HUDEP-2 (cell line): Measurements from ENCODE around the gene NME3.

Source experiments
- DNase-seq, 76 experiments: peaks; one replicate each; lab custom pipeline; 2025; ENCODE audit not compliant: unreplicated experiment in 76 of 76; lab: John Stamatoyannopoulos, UW

NME3 gene

GRCh38 chr16:1770328-1771187 lies 785 bp downstream of the NME3 start:
- no peak for DNase-seq

DNA sequence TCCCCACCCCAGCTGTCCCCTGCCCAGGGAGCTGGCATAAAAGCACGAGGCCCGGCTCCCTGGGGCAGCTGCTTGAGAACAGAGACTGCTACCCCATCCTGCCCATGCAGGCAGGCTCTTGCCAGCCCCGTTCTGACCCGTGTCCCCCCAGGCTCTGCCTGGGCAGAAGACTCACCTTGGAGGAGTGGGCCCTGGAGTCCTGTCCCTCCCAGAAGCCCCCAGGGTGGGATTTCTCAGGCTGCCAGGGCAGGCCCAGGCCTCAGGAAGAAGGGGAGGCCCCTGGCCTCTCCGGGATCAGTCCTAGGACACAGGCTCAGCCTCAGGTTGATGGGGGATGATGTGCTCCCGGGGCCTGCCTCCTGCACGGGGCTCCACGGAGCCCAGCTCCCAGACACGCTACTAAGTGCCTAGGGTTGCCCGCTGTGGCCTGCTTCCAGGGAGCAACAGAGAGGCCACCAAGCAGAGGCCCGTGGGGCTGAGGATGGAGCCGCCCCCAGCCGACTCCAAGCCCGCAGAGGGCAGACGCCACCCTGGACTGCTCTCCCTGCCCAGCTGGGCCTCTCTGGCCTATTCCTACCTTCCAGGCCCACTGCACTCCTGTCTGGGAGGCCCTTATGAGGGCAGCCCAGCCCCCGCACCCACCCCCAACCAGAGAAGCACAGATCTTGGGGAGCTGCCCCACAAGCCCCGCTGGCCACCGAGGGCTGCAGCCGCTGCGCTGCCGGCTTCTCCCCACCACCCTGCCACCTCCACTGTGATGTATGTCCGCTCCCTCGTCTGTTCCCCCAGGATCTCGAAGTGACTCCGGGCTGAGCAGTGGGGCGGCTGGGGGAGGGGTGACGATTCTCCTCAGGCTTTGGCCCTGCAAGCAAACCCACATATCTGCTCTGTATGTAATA lies 1.7 kb downstream of the NME3 start:
- no peak for DNase-seq

DNA sequence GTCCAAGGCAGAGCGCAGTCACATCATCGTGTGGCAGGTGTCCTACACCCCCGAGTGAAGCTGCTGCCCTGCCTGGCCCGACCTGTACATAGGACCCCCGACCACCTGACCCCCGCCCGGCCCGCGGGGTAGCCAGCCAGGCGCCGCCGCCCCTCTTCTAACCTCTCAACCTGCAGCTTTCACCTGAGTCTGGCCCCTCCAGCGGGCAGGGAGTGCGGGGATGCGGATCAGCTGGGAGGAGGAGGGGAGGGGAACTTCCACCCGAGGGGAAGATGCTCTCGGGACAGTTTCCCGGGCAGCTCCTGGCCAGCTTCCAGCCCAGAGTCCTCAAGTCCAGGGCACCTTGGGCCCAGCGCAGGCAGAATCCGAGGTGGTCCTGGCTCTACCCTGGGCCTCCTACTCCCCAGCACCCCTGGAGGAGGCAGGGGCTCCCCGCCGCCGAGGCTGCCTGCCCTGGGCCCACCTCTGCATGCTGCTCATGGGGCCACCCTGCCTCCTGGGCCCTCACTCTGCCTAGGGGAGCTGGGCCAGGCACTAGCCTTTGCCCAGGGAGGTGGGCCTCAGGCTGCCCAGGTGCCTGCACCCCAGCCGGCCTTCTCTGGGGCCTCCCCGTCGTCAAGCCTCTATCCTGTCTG lies 2.5 kb downstream of the NME3 start:
- no peak for DNase-seq

DNA sequence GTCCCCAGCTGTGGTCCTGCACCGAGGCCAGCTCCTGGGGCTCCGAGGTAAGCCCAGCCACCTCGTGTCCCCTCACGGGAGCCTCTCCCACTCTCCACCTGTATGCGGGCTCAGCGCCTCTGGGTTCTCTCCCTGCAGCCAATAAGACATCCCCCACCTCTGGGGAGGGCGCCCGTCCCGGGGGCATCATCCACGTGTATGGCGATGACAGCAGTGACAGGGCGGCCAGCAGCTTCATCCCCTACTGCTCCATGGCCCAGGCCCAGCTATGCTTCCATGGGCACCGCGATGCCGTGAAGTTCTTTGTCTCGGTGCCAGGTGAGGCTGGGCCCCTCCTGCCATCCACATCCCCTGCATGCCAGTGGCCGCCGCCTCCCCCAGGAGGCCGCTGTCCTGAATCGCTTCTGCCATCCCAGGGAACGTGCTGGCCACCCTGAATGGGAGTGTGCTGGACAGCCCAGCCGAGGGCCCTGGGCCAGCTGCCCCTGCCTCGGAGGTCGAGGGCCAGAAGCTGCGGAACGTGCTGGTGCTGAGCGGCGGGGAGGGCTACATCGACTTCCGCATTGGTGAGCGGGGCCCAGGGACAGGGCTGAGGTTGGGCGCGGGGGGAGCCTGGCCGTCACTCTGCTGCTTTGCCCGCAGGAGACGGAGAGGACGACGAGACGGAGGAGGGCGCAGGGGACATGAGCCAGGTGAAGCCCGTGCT lies 3.1 kb downstream of the NME3 start:
- DNase-seq = no peak

DNA sequence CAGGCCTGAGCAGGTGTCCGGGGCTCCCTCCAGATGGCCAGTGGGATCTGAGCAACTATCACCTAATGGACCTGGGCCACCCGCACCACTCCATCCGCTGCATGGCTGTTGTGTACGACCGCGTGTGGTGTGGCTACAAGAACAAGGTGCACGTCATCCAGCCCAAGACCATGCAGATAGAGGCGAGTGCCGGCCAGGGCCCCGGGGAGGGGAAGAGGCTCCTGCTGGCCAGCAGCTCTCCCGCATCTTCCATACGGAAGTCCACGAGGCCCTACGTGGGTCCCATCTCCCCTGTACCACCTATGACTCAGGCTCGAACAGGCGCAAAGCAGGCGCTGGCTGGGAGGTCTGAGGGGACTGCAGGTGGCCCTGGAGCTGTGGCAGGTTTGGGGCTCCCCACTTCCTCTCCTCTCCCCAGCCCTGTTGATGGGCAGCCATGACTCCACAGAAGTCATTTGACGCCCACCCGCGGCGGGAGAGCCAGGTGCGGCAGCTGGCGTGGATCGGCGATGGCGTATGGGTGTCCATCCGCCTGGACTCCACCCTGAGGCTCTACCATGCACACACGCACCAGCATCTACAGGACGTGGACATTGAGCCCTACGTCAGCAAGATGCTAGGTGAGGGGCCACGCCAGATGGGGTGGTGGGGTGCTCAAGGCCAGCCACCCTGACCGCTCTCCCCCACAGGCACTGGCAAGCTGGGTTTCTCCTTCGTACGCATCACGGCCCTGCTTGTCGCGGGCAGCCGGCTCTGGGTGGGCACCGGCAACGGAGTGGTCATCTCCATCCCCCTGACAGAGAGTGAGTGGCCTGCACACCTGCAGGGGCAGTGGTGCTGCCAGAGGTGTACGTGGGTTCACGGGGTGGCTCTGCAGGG lies 4.0 kb downstream of the NME3 start:
- DNase-seq = no peak

DNA sequence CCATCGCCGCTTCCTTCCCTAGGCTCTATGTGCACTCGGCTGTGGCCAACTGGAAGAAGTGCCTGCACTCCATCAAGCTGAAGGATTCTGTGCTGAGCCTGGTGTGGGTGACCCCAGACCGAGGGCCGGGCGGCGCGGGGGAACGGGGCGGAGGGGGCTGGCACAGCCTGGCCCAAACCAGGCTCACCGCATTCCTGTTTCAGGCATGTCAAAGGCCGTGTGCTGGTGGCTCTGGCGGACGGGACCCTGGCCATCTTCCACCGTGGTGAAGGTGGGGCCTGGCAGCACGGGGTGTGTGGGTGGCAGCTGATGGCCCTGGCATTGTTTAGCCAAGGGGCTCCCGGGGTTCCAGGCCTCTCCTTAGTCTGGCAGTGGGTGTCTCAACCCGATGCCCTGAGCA lies 4.6 kb downstream of the NME3 start:
- DNase-seq = no peak

DNA sequence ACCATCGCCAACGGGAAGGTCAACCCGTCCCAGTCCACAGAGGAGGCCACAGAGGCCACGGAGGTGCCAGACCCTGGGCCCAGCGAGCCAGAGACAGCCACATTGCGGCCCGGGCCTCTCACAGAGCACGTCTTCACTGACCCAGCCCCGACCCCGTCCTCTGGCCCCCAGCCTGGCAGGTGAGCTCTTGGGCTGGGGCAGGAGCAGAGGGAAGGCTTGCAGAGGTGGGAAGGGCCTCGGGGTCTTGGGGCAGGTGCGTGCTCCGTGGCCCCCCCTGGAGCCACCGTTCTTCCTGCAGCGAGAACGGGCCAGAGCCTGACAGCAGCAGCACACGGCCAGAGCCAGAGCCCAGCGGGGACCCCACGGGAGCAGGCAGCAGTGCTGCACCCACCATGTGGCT lies 5.1 kb downstream of the NME3 start:
- no peak for DNase-seq

- no peak for DNase-seq
These were observed 5.5 kb downstream of the NME3 start for GRCh38 chr16:1765826-1766225.

- DNase-seq = no peak
These were observed 6.4 kb downstream of the NME3 start for GRCh38 chr16:1764971-1765370.

- DNase-seq = peak in 1 of 76 experiments; percentile 14
These were observed 7.5 kb downstream of the NME3 start for GRCh38 chr16:1763521-1764511.

DNA sequence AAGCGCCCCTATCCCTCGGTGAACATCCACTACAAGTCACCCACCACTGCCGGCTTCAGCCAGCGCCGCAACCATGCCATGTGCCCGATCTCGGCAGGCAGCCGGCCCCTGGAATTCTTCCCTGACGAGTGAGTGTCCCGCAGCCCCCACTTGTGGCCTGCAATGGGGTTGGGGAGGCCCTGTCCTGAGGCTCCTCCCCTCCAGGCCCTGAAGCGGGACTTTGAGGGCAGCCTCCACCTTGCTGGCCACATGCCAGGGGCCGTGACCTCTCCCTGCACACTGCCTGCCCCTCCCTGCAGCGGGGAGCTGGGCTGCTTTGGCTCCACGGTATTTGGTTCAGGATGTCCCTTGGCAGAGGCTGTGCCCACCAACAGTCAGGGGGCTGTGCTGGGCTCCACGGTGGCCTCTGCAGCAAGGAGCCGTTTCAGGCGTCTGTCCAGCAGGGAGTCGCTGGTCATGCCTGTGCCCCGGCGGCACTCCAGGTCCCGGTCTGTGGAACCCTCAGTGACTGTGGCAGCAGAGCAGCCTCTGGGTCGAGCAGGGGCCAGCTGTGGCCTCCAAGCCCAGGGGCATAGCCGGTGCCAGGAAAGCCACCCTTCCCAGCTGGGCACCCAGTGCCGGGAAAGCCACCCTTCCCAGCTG lies 8.3 kb downstream of the NME3 start:
- peak in 3 of 76 experiments; percentile 13 to 19 (median 13) for DNase-seq

DNA sequence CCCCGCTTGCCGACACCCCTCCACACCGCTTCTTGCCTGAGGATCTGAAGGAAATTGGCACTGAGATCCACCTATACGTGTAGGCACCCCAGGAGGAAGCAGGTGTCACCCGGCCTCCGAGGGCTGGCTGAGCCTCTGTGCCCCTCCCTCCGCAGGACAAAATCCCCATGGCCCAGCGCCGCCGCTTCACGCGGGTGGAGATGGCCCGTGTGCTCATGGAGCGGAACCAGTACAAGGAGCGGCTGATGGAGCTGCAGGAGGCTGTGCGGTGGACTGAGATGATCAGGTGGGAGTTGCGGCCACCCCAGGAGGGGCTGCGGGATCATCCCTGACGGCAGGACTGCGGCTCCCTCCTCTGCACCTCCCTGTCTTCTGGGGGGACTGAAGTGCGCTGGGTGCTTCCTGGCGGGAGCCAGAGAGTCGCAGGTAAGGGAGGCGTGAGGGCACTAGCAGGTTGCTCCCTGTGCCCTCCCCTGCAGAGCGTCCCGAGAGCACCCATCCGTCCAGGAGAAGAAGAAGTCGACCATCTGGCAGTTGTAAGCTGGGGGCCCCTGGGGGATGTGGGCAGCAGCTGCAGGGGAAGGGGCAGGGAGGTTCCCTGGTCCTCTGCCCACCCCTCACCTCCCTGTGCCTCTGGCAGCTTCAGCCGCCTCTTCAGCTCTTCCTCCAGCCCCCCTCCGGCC lies 9.0 kb downstream of the NME3 start:
- DNase-seq = no peak

- no peak for DNase-seq
These were observed 9.6 kb downstream of the NME3 start for GRCh38 chr16:1761751-1762150.

GRCh38 chr16:1760911-1761310 lies 10.4 kb downstream of the NME3 start:
- DNase-seq = no peak

DNA sequence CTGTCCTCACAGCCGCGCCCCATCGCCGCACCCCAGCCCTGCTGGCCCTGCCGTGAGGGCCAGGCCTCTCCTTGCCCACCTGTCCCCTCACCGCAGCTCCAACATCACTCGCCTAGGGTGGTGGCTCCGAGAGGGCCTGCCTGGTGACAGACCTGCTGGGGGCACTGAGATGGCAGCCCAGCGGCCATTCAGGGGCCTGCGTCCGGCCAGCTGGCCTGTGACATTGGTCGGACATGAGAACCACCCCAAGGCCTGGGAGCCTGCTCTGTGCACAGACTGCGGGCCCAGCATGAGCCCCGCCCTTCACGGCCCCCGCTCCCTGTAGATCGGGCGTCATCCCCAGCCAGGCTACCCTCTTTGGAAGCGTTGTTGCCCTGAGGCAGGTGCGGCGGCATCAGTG lies 11.8 kb downstream of the NME3 start:
- no peak for DNase-seq

DNA sequence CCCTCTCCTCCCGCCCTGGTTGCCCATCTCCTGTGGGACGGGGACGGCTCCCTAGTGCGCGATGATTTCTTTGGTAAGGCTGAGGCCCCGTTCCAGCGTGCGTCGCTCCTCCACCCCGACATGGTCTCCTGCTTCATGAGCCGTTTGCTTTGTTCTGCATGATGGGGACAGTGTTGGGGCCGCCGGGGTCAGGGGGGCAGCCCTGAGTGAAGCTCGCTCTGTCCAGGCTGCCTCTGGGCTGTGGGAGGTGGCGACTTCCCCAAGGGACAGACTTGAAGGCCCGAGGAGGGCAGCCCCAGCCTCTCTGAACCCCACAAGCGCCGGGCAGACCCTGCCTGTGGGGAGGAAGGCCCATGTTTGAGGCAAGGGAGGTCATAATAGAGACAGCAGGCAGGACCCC lies 12.4 kb downstream of the NME3 start:
- DNase-seq = no peak

DNA sequence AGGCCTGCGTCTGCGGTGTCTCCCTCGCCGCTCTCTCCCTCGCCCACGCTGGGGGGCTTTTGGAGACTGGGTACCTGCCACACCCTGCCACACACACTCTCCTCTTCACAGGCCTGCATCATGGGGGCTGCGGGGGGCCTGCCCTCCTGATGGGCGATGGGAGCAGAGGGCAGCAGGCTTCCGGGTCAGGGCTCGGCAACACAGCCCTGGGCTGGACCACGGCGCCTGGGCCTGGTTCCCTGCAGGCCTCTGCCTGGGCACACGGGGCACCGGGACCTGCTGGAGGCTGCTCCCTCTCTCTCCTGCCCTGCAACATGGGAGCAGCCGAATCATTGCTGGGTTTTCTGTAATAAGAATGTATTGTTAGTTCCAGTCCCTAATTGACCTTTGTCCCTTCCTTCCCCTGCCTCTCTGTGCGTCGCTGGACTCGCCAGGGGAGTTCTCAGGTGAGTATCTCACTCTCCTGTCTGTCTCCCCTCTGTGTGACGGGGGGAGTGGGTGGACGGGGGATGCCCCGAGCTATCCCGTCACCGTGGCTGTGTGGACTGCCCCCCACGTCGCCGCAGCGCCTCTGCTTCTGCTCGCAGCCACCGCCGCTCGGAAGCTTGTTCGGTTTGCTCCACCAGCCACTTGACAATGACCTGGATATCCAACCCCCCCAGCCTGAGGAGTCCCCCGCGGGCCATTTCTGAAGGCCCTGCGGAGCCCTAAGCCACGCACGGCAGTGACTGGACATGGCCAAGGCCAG lies 13.5 kb downstream of the NME3 start:
- no peak for DNase-seq
